ENCODE data around the gene ADIPOQ. TPM values are rescaled to one million over a fixed set of nuclear protein-coding genes. Genes with fewer than 3 reads are reported as not detected.
A peak's percentile ranks its signal among the peaks of the same experiment; 100 is the strongest.
"Not testable (repeated sequence)": the region's sequence is repeated elsewhere in the genome, so short reads cannot be mapped to it uniquely, and the experiment has no call there.

ADIPOQ gene
- total RNA-seq, 2 experiments from 2014 or later = not detected

- no peaks in the 10 kb centered on the region for H3K27me3 Mint-ChIP-seq
- H3K4me3 Mint-ChIP-seq = no peak overlapping the region
- CTCF ChIA-PET = interaction anchor here (1.0 kb wide), 2 partner anchors 23 to 34 kb away, joined by 4 to 5 read pairs; no protein-coding TSS in a partner anchor
- peaks cover 5% of the 10 kb centered on the region for H3K36me3 Mint-ChIP-seq (ENCODE audit: low read depth)
- peak overlapping the region; percentile 47 for H3K27ac Mint-ChIP-seq
- no peak for DNase-seq
- H3K9me3 Mint-ChIP-seq = peaks cover 6% of the 10 kb centered on the region
- POLR2A ChIA-PET = no interaction called here
- H3K4me1 Mint-ChIP-seq = peaks cover 44% of the 10 kb centered on the region
Observed at GRCh38 chr3:186882881-186883685, 40.6 kb downstream of the ADIPOQ start.

GRCh38 chr3:186883686-186884058 lies 41.2 kb downstream of the ADIPOQ start:
- Mint-ChIP-seq H3K9me3 (peaks cover 6% of the 10 kb centered on the region), H3K27ac (peak overlapping the region; percentile 26), H3K36me3 (ENCODE audit: low read depth) (peaks cover 5% of the 10 kb centered on the region), H3K27me3 (peaks cover 4% of the 10 kb centered on the region), H3K4me3 (no peak overlapping the region), H3K4me1 (peaks cover 44% of the 10 kb centered on the region)
- POLR2A ChIA-PET = no interaction called here
- CTCF ChIA-PET = no interaction called here
- no peak for DNase-seq

GRCh38 chr3:186884868-186885267 lies 42.4 kb downstream of the ADIPOQ start:
- H3K27me3 Mint-ChIP-seq; H3K36me3 Mint-ChIP-seq (ENCODE audit: low read depth); H3K9me3 Mint-ChIP-seq; POLR2A ChIA-PET; H3K27ac Mint-ChIP-seq; H3K4me3 Mint-ChIP-seq; DNase-seq; CTCF ChIA-PET: not testable (repeated sequence)
- H3K4me1 Mint-ChIP-seq = peaks cover 36% of the 10 kb centered on the region

GRCh38 chr3:186886202-186886981 lies 43.9 kb downstream of the ADIPOQ start:
- peaks cover 6% of the 10 kb centered on the region for H3K9me3 Mint-ChIP-seq
- DNase-seq = no peak
- H3K4me3 Mint-ChIP-seq = no peak overlapping the region
- POLR2A ChIA-PET = no interaction called here
- H3K4me1 Mint-ChIP-seq = peaks cover 24% of the 10 kb centered on the region
- H3K27me3 Mint-ChIP-seq = peaks cover 6% of the 10 kb centered on the region
- H3K36me3 Mint-ChIP-seq (ENCODE audit: low read depth) = no peaks in the 10 kb centered on the region
- CTCF ChIA-PET = no interaction called here
- H3K27ac Mint-ChIP-seq = peak overlapping the region; percentile 36

- H3K27ac Mint-ChIP-seq; H3K9me3 Mint-ChIP-seq; POLR2A ChIA-PET; DNase-seq; H3K36me3 Mint-ChIP-seq (ENCODE audit: low read depth); CTCF ChIA-PET; H3K4me3 Mint-ChIP-seq; H3K27me3 Mint-ChIP-seq: not testable (repeated sequence)
- H3K4me1 Mint-ChIP-seq = peaks cover 13% of the 10 kb centered on the region
Observed at GRCh38 chr3:186887507-186887938, 45.0 kb downstream of the ADIPOQ start.

GRCh38 chr3:186888569-186888968 lies 46.1 kb downstream of the ADIPOQ start:
- H3K4me1 Mint-ChIP-seq = peaks cover 4% of the 10 kb centered on the region
- POLR2A ChIA-PET = no interaction called here
- H3K27ac Mint-ChIP-seq = no peak overlapping the region
- DNase-seq = no peak
- H3K27me3 Mint-ChIP-seq = peaks cover 6% of the 10 kb centered on the region
- no peaks in the 10 kb centered on the region for H3K36me3 Mint-ChIP-seq (ENCODE audit: low read depth)
- CTCF ChIA-PET = interaction anchor here (1.0 kb wide), 1 partner anchor 21 kb away, joined by 3 read pairs; no protein-coding TSS in a partner anchor
- H3K9me3 Mint-ChIP-seq = peaks cover 4% of the 10 kb centered on the region
- no peak overlapping the region for H3K4me3 Mint-ChIP-seq

- H3K36me3 Mint-ChIP-seq (ENCODE audit: low read depth); H3K4me3 Mint-ChIP-seq; H3K4me1 Mint-ChIP-seq; H3K27me3 Mint-ChIP-seq; DNase-seq; H3K27ac Mint-ChIP-seq; H3K9me3 Mint-ChIP-seq; POLR2A ChIA-PET: not testable (repeated sequence)
- CTCF ChIA-PET = interaction anchor here (1.0 kb wide), 1 partner anchor 20 kb away, joined by 3 read pairs; no protein-coding TSS in a partner anchor
Observed at GRCh38 chr3:186889698-186890097, 47.2 kb downstream of the ADIPOQ start.

- Mint-ChIP-seq H3K4me3 (no peak overlapping the region), H3K27me3 (peaks cover 6% of the 10 kb centered on the region), H3K4me1 (no peaks in the 10 kb centered on the region), H3K36me3 (ENCODE audit: low read depth) (no peaks in the 10 kb centered on the region), H3K27ac (no peak overlapping the region), H3K9me3 (peaks cover 2% of the 10 kb centered on the region)
- POLR2A ChIA-PET = no interaction called here
- CTCF ChIA-PET = interaction anchor here (1.1 kb wide), 1 partner anchor 128 kb away, joined by 3 read pairs; no protein-coding TSS in a partner anchor
- DNase-seq = no peak
Observed at GRCh38 chr3:186890911-186891310, 48.4 kb downstream of the ADIPOQ start.

GRCh38 chr3:186893071-186893470 lies 50.6 kb downstream of the ADIPOQ start:
- H3K27me3 Mint-ChIP-seq, CTCF ChIA-PET: not testable (repeated sequence)

GRCh38 chr3:186895406-186895805 lies 52.9 kb downstream of the ADIPOQ start:
- Mint-ChIP-seq H3K27me3 (no peaks in the 10 kb centered on the region), H3K9me3 (peaks cover 2% of the 10 kb centered on the region), H3K27ac (no peak overlapping the region), H3K36me3 (ENCODE audit: low read depth) (peaks cover 2% of the 10 kb centered on the region), H3K4me3 (no peak overlapping the region), H3K4me1 (peaks cover 8% of the 10 kb centered on the region)
- ChIA-PET POLR2A (no interaction called here), CTCF (interaction anchor here (0.9 to 2.5 kb wide), 2 partner anchors 14 to 36 kb away, joined by 3 to 6 read pairs; partner anchors contain the start of gene ST6GAL1)
- no peak for DNase-seq

More at GRCh38 chr3:186893071-186893470, 50.6 kb downstream of the ADIPOQ start:
- H3K27ac Mint-ChIP-seq; POLR2A ChIA-PET; H3K9me3 Mint-ChIP-seq; H3K36me3 Mint-ChIP-seq (ENCODE audit: low read depth); H3K4me3 Mint-ChIP-seq; H3K4me1 Mint-ChIP-seq; DNase-seq: not testable (repeated sequence)

GRCh38 chr3:186896006-186896405 lies 53.5 kb downstream of the ADIPOQ start:
- Mint-ChIP-seq H3K27me3 (no peaks in the 10 kb centered on the region), H3K4me1 (peaks cover 13% of the 10 kb centered on the region), H3K27ac (no peak overlapping the region), H3K4me3 (no peak overlapping the region), H3K9me3 (peaks cover 2% of the 10 kb centered on the region), H3K36me3 (ENCODE audit: low read depth) (peaks cover 7% of the 10 kb centered on the region)
- ChIA-PET POLR2A (no interaction called here), CTCF (interaction anchor here (0.9 to 2.5 kb wide), 2 partner anchors 14 to 35 kb away, joined by 3 to 6 read pairs; partner anchors contain the start of gene ST6GAL1)
- no peak for DNase-seq

GRCh38 chr3:186896875-186897274 lies 54.4 kb downstream of the ADIPOQ start:
- POLR2A ChIA-PET = no interaction called here
- CTCF ChIA-PET = interaction anchor here (0.5 to 2.5 kb wide), 2 partner anchors 13 to 1413 kb away, joined by 3 to 6 read pairs; no protein-coding TSS in a partner anchor
- H3K4me1 Mint-ChIP-seq = peaks cover 21% of the 10 kb centered on the region
- peaks cover 2% of the 10 kb centered on the region for H3K9me3 Mint-ChIP-seq
- DNase-seq = no peak
- H3K27me3 Mint-ChIP-seq = no peaks in the 10 kb centered on the region
- H3K4me3 Mint-ChIP-seq = no peak overlapping the region
- peaks cover 10% of the 10 kb centered on the region for H3K36me3 Mint-ChIP-seq (ENCODE audit: low read depth)
- no peak overlapping the region for H3K27ac Mint-ChIP-seq

- Mint-ChIP-seq H3K4me3 (no peak overlapping the region), H3K36me3 (ENCODE audit: low read depth) (peaks cover 47% of the 10 kb centered on the region), H3K4me1 (peaks cover 31% of the 10 kb centered on the region), H3K27ac (peak overlapping the region; percentile 90), H3K27me3 (no peaks in the 10 kb centered on the region), H3K9me3 (peaks cover 37% of the 10 kb centered on the region)
- ChIA-PET CTCF (interaction anchor here (0.6 kb wide), 1 partner anchor 20 kb away, joined by 3 read pairs; no protein-coding TSS in a partner anchor), POLR2A (no interaction called here)
- DNase-seq = peak; percentile 17
Observed at GRCh38 chr3:186901135-186901734, 58.7 kb downstream of the ADIPOQ start.

Measured in activated CD4-positive, alpha-beta T cell treated with anti-CD3 and anti-CD28 coated beads, Interleukin-2, amount 10 ng/mL, durations not matched to agents 7 days and 5 days (primary cell).